ENCODE results near the gene ZNF761. TPM values are rescaled to one million over a fixed set of nuclear protein-coding genes. Genes with fewer than 3 reads are reported as not detected.
"Not testable (repeated sequence)": the region's sequence is repeated elsewhere in the genome, so short reads cannot be mapped to it uniquely, and the experiment has no call there.

The ZNF761 gene
- total RNA-seq, 4 donors from 2014 or later = 7.1 to 9.9 (median 8.9) TPM

DNA sequence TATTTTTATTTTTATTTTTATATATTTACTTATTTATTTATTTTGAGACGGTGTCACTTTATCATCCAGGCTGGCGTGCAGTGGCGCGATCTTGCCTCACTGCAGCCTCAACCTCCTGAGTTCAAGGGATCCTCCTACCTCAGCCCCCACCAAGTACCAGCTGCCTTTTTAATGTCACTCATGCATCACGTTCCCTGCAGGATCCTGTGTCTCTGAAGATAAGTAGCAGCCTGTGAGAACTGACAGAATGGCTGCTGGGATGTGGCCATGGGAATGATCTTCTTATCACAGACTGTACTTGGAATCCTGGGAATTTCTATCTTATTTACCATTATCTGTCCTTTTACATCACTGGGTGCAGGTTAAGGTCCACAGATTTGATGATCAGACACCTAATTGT is 9.2 kb upstream of the ZNF761 start:
- intact Hi-C loops (cut with DNase I; ENCODE audit: low total_unique reads) = no loop called here
- no peak overlapping the region for H3K4me3 ChIP-seq (ENCODE audit: low read depth, poor library complexity, severe bottlenecking)
- TF ChIP-seq, protein P1, sequence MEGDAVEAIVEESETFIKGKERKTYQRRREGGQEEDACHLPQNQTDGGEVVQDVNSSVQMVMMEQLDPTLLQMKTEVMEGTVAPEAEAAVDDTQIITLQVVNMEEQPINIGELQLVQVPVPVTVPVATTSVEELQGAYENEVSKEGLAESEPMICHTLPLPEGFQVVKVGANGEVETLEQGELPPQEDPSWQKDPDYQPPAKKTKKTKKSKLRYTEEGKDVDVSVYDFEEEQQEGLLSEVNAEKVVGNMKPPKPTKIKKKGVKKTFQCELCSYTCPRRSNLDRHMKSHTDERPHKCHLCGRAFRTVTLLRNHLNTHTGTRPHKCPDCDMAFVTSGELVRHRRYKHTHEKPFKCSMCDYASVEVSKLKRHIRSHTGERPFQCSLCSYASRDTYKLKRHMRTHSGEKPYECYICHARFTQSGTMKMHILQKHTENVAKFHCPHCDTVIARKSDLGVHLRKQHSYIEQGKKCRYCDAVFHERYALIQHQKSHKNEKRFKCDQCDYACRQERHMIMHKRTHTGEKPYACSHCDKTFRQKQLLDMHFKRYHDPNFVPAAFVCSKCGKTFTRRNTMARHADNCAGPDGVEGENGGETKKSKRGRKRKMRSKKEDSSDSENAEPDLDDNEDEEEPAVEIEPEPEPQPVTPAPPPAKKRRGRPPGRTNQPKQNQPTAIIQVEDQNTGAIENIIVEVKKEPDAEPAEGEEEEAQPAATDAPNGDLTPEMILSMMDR (IDR thresholded peaks at IDR 0.05) = no peak
- TF ChIP-seq POLR2A (IDR thresholded peaks at IDR 0.05) = no peak
- WGBS, 2 donors = 84% methylated on average over 5 of the region's 5 CpGs
- no peak for DNase-seq (ENCODE audit: low spot score in 2 of 2)

- WGBS, 2 donors = 17% methylated on average over 4 of the region's 13 CpGs; no CpG with 5 or more reads in 1 of the 2 donors
- intact Hi-C loops (cut with DNase I; ENCODE audit: low total_unique reads); DNase-seq (ENCODE audit: low spot score in 2 of 2); H3K4me3 ChIP-seq (ENCODE audit: low read depth, poor library complexity, severe bottlenecking): not testable (repeated sequence)
Measured at GRCh38 chr19:53423074-53423473, 8.7 kb upstream of the ZNF761 start.

DNA sequence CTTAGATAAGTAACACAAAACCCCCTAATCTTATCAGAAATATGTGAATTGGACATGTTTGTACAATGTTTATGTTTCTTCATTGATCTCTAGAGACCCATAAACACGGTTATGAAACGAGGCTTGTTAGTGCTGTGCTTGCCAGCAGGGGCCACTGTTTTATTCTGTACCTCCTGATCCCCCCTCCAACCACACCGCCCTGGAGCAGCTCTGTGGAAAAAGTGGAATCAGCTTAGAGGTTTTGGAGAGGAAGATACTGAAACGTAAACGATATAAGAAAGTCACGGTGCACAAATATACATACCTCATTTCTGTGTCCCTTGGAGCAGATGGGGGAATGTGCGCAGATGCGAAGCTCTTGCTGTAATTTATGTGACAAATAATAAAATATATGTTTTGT is 8.1 kb upstream of the ZNF761 start:
- WGBS, 2 donors = 42 to 49% methylated on average over 8 of the region's 8 CpGs
- H3K4me3 ChIP-seq (ENCODE audit: low read depth, poor library complexity, severe bottlenecking); intact Hi-C loops (cut with DNase I; ENCODE audit: low total_unique reads); DNase-seq (ENCODE audit: low spot score in 2 of 2): not testable (repeated sequence)

GRCh38 chr19:53424968-53425597 is 6.7 kb upstream of the ZNF761 start:
- peak; percentile 59 to 92 for DNase-seq (ENCODE audit: low spot score in 2 of 2)
- WGBS, 2 donors = 23 to 28% methylated on average over 9 of the region's 9 CpGs
- no peak overlapping the region for H3K4me3 ChIP-seq (ENCODE audit: low read depth, poor library complexity, severe bottlenecking)
- intact Hi-C loops (cut with DNase I; ENCODE audit: low total_unique reads) = no loop called here
- no peak for TF ChIP-seq POLR2A (IDR thresholded peaks at IDR 0.05)
- TF ChIP-seq, protein P1 (IDR thresholded peaks at IDR 0.05) = no peak

- peak; percentile 19 to 87 for DNase-seq (ENCODE audit: low spot score in 2 of 2)
- TF ChIP-seq, protein P1 (IDR thresholded peaks at IDR 0.05) = no peak
- no peak for TF ChIP-seq POLR2A (IDR thresholded peaks at IDR 0.05)
- WGBS, 2 donors = 0% methylated on average over 30 of the region's 30 CpGs
- intact Hi-C loops (cut with DNase I; ENCODE audit: low total_unique reads) = no loop called here
- peak overlapping the region; percentile 58 for H3K4me3 ChIP-seq (ENCODE audit: low read depth, poor library complexity, severe bottlenecking)
Measured at GRCh38 chr19:53432088-53432661, 391 bp downstream of the ZNF761 start.

GRCh38 chr19:53443809-53444208 is 12.0 kb downstream of the ZNF761 start:
- 92 to 98% methylated on average over 2 of the region's 2 CpGs for WGBS, 2 donors
- intact Hi-C loops (cut with DNase I; ENCODE audit: low total_unique reads); H3K4me3 ChIP-seq (ENCODE audit: low read depth, poor library complexity, severe bottlenecking); DNase-seq (ENCODE audit: low spot score in 2 of 2): not testable (repeated sequence)

- intact Hi-C loops (cut with DNase I; ENCODE audit: low total_unique reads); DNase-seq (ENCODE audit: low spot score in 2 of 2); H3K4me3 ChIP-seq (ENCODE audit: low read depth, poor library complexity, severe bottlenecking): not testable (repeated sequence)
- 89 to 96% methylated on average over 5 of the region's 5 CpGs for WGBS, 2 donors
Measured at GRCh38 chr19:53447196-53447595, 15.4 kb downstream of the ZNF761 start.

- intact Hi-C loops (cut with DNase I; ENCODE audit: low total_unique reads) = no loop called here
- TF ChIP-seq POLR2A (IDR thresholded peaks at IDR 0.05) = no peak
- TF ChIP-seq, protein P1 (IDR thresholded peaks at IDR 0.05) = no peak
- DNase-seq (ENCODE audit: low spot score in 2 of 2) = no peak
- WGBS, 2 donors = 92 to 93% methylated on average over 9 of the region's 9 CpGs
- H3K4me3 ChIP-seq (ENCODE audit: low read depth, poor library complexity, severe bottlenecking) = no peak overlapping the region
Measured at GRCh38 chr19:53455828-53456227, 24.0 kb downstream of the ZNF761 start.

GRCh38 chr19:53460131-53460721 is 28.4 kb downstream of the ZNF761 start:
- intact Hi-C loops (cut with DNase I; ENCODE audit: low total_unique reads); DNase-seq (ENCODE audit: low spot score in 2 of 2); H3K4me3 ChIP-seq (ENCODE audit: low read depth, poor library complexity, severe bottlenecking): not testable (repeated sequence)
- 62 to 77% methylated on average over 11 of the region's 11 CpGs for WGBS, 2 donors
